ENCODE data around the gene WNT9A.

Gene WNT9A

GRCh38 chr1:227944931-227945890 is 2.5 kb downstream of the WNT9A start:
- H3K4me3 ChIP-seq (replicated peaks in 1 of 2; ENCODE audit: low read depth in 2 of 2, low read length in 2 of 2), result no peak overlapping the region
- TF ChIP-seq, protein P1, sequence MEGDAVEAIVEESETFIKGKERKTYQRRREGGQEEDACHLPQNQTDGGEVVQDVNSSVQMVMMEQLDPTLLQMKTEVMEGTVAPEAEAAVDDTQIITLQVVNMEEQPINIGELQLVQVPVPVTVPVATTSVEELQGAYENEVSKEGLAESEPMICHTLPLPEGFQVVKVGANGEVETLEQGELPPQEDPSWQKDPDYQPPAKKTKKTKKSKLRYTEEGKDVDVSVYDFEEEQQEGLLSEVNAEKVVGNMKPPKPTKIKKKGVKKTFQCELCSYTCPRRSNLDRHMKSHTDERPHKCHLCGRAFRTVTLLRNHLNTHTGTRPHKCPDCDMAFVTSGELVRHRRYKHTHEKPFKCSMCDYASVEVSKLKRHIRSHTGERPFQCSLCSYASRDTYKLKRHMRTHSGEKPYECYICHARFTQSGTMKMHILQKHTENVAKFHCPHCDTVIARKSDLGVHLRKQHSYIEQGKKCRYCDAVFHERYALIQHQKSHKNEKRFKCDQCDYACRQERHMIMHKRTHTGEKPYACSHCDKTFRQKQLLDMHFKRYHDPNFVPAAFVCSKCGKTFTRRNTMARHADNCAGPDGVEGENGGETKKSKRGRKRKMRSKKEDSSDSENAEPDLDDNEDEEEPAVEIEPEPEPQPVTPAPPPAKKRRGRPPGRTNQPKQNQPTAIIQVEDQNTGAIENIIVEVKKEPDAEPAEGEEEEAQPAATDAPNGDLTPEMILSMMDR (IDR thresholded peaks at IDR 0.05; ENCODE audit: low read depth, low read length), result no peak
- no peak for DNase-seq (ENCODE audit: low read depth in 2 of 2)

- DNase-seq (ENCODE audit: low read depth in 2 of 2), result no peak
- H3K4me3 ChIP-seq (replicated peaks in 1 of 2; ENCODE audit: low read depth in 2 of 2, low read length in 2 of 2), result no peak overlapping the region
- TF ChIP-seq, protein P1 (IDR thresholded peaks at IDR 0.05; ENCODE audit: low read depth, low read length), result no peak
Measured at GRCh38 chr1:227944090-227944930, 3.4 kb downstream of the WNT9A start.

DNA sequence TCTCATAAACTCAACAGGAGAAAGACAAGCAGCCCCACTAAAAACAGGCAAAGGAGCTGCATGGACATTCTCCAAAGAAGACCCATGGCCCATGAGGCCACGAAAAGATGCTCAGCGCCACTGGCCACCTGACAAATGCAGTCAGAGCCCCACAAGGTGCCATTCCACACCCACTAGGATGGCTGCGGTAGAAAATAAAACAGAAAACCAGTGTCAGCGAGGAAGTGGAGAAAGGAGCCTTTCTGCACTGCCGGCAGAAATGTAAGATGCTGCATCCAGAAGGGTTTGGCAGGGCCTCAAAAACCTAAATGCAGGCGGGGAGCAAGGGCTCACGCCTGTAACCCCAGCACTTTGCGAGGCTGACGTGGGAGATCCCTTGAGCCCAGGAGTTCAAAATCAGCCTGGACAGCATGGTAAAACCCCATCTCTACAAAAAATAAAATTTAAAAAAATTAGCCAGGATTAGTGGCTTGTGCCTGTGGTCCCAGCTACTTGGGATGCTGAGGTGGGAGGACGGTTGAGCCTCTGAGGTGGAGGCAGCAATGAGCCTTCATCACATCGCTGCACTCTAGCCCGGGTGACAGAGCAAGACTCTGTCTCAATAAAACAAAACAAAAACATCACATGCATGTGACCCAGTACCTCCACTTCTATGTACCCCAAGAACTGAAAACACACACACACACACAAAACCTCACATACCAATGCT is 4.2 kb downstream of the WNT9A start:
- no peak overlapping the region for H3K4me3 ChIP-seq (replicated peaks in 1 of 2; ENCODE audit: low read depth in 2 of 2, low read length in 2 of 2)
- DNase-seq (ENCODE audit: low read depth in 2 of 2), result no peak
- TF ChIP-seq, protein P1 (IDR thresholded peaks at IDR 0.05; ENCODE audit: low read depth, low read length), result no peak

- TF ChIP-seq, protein P1 (IDR thresholded peaks at IDR 0.05; ENCODE audit: low read depth, low read length), result no peak
- H3K4me3 ChIP-seq (replicated peaks in 1 of 2; ENCODE audit: low read depth in 2 of 2, low read length in 2 of 2), result no peak overlapping the region
- no peak for DNase-seq (ENCODE audit: low read depth in 2 of 2)
Measured at GRCh38 chr1:227942716-227943261, 4.9 kb downstream of the WNT9A start.

- TF ChIP-seq, protein P1 (IDR thresholded peaks at IDR 0.05; ENCODE audit: low read depth, low read length), result no peak
- H3K4me3 ChIP-seq (replicated peaks in 1 of 2; ENCODE audit: low read depth in 2 of 2, low read length in 2 of 2), result no peak overlapping the region
- no peak for DNase-seq (ENCODE audit: low read depth in 2 of 2)
Measured at GRCh38 chr1:227942021-227942715, 5.6 kb downstream of the WNT9A start.

All from cardiac fibroblast (primary cell).